ENCODE data around the gene TMEM202. TPM values are rescaled to one million over a fixed set of nuclear protein-coding genes. Genes with fewer than 3 reads are reported as not detected.
"Not testable (repeated sequence)": the region's sequence is repeated elsewhere in the genome, so short reads cannot be mapped to it uniquely, and the experiment has no call there.

TMEM202 gene, protein sequence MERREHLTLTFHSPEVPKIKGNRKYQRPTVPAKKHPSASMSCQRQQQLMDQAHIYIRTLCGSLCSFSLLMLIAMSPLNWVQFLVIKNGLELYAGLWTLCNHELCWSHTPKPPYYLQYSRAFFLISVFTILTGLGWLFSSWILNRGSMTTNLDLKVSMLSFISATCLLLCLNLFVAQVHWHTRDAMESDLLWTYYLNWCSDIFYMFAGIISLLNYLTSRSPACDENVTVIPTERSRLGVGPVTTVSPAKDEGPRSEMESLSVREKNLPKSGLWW
- not detected for polyA plus RNA-seq (ENCODE audit: insufficient read length in 4 of 4)

- DNase-seq (ENCODE audit: low read depth in 4 of 4, low spot score in 2 of 4), result no peak
Observed at GRCh38 chr15:72397796-72398588, at the start of gene TMEM202. Gene TMEM202 (plus strand): TSS chr15:72398305. CDS start chr15:72398327, 22 bp downstream.

DNA sequence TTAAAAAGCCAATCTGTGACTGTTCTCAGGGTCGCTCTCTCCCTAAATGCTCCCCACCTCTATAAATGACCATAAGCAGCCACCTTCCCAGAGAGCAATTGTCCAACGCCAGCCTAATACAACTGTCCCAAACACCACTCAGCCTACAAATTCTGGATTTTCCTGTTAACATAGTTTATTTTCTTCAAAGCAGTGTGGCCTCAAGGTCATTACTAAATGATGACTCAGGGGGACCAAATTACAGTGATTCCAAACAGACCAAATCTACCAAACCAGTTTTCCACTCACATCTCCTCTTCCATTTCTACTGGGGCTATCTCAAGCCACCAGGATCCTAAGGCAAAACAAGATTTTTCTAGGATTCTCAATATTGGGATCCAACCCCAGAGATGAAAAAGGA lies 44.8 kb upstream of the TMEM202 start:
- no peak for DNase-seq (ENCODE audit: low read depth in 4 of 4, low spot score in 2 of 4)

DNA sequence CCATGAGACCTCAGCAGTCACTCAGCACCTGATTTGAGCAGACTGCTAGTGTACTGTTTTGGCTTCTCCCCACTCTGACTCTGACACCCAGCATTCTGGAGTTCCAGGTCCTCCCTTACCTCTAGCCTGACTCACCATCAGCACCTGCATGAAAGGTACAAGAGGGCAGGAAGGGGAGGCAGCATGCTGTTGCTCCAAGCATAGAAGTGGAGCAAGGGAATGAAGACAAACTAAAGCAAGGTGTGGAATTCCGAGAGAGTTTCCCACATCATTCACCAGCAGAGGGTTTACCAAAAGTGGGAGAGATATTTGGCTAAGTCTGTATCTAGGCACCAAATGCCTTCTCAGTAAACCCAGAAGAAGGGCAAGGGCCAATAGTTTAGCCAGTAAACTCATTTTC lies 43.6 kb upstream of the TMEM202 start:
- DNase-seq (ENCODE audit: low read depth in 4 of 4, low spot score in 2 of 4), result no peak

- DNase-seq (ENCODE audit: low read depth in 4 of 4, low spot score in 2 of 4), result no peak
Observed at GRCh38 chr15:72358121-72358520, 40.0 kb upstream of the TMEM202 start.

- no peak for DNase-seq (ENCODE audit: low read depth in 4 of 4, low spot score in 2 of 4)
Observed at GRCh38 chr15:72358650-72359171, 39.4 kb upstream of the TMEM202 start.

- no peak for DNase-seq (ENCODE audit: low read depth in 4 of 4, low spot score in 2 of 4)
Observed at GRCh38 chr15:72361176-72361575, 36.9 kb upstream of the TMEM202 start.

- DNase-seq (ENCODE audit: low read depth in 4 of 4, low spot score in 2 of 4), result no peak
Observed at GRCh38 chr15:72365844-72366243, 32.3 kb upstream of the TMEM202 start.

DNA sequence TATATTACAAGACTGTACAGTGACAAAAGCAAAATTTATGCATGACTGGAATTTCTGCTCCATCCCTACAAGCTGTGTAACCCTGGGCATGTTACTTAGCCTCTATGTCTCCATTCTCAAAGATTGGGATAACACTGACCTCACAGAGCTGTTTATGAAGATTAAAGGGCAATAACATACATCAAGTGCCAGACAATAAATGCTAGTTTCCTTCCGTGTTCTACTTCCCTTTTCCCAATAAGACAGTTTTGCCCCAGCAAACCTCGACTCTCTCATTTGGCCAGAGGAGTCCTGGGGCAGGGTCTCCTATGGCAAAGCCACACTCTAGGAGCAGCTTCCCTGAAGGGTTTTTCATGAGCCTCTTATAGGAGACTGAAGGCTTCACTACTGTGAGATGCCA lies 29.8 kb upstream of the TMEM202 start:
- DNase-seq (ENCODE audit: low read depth in 4 of 4, low spot score in 2 of 4), result no peak

DNA sequence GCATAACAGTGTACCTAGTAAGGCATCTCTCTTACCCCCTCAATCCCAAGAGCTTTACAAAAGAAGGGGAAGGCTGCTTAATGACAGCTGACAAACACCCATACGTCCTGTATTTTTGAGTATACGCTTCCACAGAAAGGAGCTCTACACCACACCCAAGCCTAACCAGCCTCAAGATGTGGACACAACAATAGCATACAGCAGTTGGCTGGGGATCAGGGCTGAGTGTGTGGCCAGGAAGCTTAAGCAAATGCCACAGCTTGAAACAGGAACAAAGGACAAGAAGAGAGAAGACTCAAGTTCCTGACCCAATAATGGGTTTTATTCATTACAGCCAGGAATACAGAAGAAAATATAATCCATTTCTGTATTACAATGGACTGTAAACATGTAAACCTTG lies 29.2 kb upstream of the TMEM202 start:
- DNase-seq (ENCODE audit: low read depth in 4 of 4, low spot score in 2 of 4), result no peak

DNA sequence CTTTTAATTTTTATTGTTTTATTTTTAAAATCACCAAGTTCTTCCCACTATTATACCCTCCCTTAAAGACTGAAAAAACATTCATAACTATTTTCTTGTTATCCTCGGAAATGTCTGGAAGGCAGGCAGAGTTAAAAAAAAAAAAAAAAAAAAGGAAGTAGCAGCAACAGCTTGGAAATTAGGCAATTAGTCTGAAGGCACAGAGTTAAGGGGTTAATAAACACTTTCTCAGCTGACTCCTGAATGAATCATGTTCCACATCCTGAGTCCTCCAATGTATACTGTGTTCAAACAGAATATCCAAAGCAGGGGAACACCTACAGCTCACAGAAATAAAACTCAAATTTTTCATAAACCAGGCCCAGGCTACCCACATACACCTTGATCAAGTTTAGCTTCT lies 28.1 kb upstream of the TMEM202 start:
- no peak for DNase-seq (ENCODE audit: low read depth in 4 of 4, low spot score in 2 of 4)

DNA sequence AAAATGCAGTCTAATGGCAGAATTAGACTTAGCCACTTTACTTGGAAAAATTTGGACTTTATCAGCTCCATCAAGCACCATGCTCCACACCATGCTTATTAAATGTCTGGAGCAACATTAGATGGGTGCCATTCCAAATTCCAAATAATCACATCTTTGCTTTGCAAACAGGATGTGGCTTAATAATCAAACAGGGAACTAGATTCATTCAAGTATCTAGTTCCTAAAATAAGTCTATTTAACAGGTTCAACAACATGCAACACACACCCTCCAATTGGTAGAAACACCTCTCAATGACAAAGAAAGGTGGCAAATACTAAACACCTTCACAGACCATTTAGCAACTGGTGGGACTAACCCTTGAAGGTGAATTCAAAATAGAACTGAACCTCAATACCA lies 25.7 kb upstream of the TMEM202 start:
- no peak for DNase-seq (ENCODE audit: low read depth in 4 of 4, low spot score in 2 of 4)

DNA sequence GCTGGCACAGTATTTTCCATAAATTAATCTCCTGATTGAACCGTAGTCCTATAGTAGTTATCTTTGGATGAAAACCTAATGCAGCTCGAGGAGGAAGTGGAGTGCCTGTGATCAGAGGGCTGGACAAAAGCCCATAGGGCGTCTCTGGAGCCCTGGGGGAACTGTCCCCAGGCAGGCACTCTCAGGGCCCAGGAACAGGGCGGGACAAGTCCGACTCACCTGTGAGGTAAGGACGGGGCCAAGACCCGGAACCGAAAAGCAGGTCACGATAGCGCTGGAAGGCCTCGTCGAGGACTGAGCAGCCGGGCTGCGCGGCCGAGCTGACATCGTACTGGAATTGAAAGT lies 22.6 kb upstream of the TMEM202 start:
- no peak for DNase-seq (ENCODE audit: low read depth in 4 of 4, low spot score in 2 of 4)

DNA sequence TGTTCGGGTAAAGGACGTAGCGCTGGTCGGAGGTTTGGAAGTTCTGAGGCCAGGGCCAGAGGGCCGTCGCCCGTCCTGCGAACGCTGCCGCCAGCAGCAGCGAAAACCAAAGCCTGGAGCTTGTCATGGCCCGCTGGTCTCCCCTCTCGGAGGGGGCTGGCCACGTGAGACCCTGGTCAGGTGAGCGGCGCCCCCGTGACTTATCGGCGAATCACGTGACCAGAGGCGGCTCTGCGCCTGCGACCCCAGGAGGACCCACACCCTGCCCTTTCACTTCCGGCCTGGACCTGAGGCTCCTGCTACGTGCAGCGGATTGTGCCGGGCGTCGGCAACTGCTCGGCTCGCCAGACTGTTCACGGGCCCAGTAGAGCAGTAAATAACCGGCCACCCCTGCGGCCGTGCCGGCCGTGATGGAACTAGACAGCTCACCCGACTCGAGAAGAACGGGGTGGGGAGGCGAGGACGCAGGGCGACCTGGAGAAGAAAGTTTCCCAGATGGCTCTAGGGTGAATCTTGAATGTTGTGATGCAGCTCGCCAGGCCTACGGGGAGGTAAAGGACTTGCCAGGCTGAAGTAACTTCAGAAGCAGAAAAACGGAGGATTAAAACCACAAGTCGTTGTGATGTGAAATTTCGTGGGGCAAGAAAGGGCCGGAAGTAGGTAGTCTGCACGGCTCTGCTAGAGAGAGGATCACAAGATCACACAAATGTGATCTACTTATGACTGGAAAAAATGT lies 22.1 kb upstream of the TMEM202 start, which contains the start of gene HEXA:
Gene HEXA (minus strand): TSS at position 169 of the 736 bp plus-strand sequence. CDS start 42 bp downstream, at position 127.
- DNase-seq (ENCODE audit: low read depth in 4 of 4, low spot score in 2 of 4), result peak; percentile 89 to 94 (median 91)

- DNase-seq (ENCODE audit: low read depth in 4 of 4, low spot score in 2 of 4), result no peak
Observed at GRCh38 chr15:72377331-72377730, 20.8 kb upstream of the TMEM202 start.

DNA sequence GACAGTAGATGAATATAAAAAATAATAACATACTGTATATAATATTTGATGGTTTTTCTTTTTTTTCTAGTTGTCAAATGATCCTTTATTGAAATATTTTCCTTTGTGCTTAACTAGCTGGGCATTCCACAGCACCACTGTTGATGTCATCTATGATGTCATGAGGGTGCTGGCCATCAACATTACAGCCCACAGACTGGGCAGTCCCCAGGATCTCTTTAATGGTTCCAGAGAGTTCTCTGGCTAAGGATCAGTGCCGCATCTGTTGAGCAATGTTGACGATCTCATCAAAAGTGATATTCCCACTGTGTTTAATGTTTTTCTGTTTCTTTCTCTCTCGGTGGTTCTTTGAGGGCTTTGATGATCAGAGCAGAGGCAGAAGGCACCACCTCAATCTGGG lies 19.0 kb upstream of the TMEM202 start:
- not testable (repeated sequence) for DNase-seq (ENCODE audit: low read depth in 4 of 4, low spot score in 2 of 4)

- DNase-seq (ENCODE audit: low read depth in 4 of 4, low spot score in 2 of 4), result no peak
Observed at GRCh38 chr15:72379856-72380430, 18.2 kb upstream of the TMEM202 start.

GRCh38 chr15:72380743-72381142 lies 17.4 kb upstream of the TMEM202 start:
- DNase-seq (ENCODE audit: low read depth in 4 of 4, low spot score in 2 of 4), result no peak

DNA sequence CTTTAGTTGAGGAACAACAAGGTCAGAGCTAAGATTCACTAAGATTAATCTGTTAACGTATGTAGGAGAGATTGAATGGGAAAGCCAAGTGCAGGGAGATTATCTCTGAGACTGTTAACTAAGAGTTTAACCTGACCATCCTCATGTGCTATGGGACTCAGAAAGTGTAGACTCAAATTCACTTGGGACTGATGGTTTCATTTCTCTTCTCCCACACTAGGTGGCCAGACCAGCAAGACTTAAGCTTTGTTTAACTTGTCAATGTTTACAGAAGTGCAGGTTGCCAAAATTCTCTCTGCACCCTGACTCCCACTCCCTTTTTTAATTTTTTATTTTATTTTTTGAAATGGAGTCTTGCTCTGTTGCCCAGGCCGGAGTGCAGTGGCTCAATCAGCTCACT lies 16.0 kb upstream of the TMEM202 start:
- DNase-seq (ENCODE audit: low read depth in 4 of 4, low spot score in 2 of 4), result no peak

- no peak for DNase-seq (ENCODE audit: low read depth in 4 of 4, low spot score in 2 of 4)
Observed at GRCh38 chr15:72387741-72388140, 10.4 kb upstream of the TMEM202 start.

GRCh38 chr15:72389231-72389630 lies 8.9 kb upstream of the TMEM202 start:
- DNase-seq (ENCODE audit: low read depth in 4 of 4, low spot score in 2 of 4), result no peak

DNA sequence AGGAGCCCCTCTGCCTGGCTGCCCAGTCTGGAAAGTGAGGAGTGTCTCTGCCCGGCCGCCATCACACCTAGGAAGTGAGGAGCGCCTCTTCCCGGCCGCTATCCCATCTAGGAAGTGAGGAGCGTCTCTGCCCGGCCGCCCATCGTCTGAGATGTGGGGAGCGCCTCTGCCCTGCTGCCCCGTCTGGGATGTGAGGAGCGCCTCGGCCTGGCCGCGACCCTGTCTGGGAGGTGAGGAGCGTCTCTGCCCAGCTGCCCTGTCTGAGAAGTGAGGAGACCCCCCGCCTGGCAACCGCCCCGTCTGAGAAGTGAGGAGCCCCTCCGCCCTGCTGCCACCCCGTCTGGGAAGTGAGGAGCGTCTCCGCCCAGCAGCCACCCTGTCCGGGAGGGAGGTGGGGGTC lies 1.8 kb upstream of the TMEM202 start:
- DNase-seq (ENCODE audit: low read depth in 4 of 4, low spot score in 2 of 4), result not testable (repeated sequence)
